HCT116 (cell line): ENCODE results near the gene CADPS2. TPM values are rescaled to one million over a fixed set of nuclear protein-coding genes. Genes with fewer than 3 reads are reported as not detected.

Experiments used
- ATAC-seq: fragments of 200-7000 bp; cut with Tn5 transposase; 2 replicates; pipeline ENCODE4 v1.9.1; 2020; ENCODE audit warnings: mild to moderate bottlenecking, moderate library complexity
- BruUV-seq: library from RNA; stranded (reverse); fragments of 400-500 nt; replicated peaks from 2 replicates; lab custom pipeline; 2021; lab: Mats Ljungman, UMichigan
- CTCF ChIA-PET: fragments of 300-600 bp; sonication (Branson Sonifier 250); formaldehyde crosslinking; loops from one replicate; lab custom pipeline; 2021; ENCODE audit warnings: antibody characterized with exemption; lab: Charles Lee
- POLR2A ChIA-PET: fragments of 300-600, 350-600 bp; sonication (Branson Sonifier 250); formaldehyde crosslinking; loops from one replicate; lab custom pipeline; 2021; ENCODE audit warnings: antibody characterized with exemption; lab: Charles Lee
- RAD21 ChIA-PET, 2 experiments: fragments of 300-600 bp; sonication (Branson Sonifier 250); formaldehyde crosslinking; loops; one replicate each; lab custom pipeline; 2023; ENCODE audit warnings: low total read pairs in 2 of 2; ENCODE audit not compliant: uncharacterized antibody in 2 of 2, unreplicated experiment in 2 of 2, low non-redundant PET in 1 of 2; lab: Charles Lee
- DNase-seq: peaks from one replicate; pipeline ENCODE4 v3.0.0-alpha.2; 2010; ENCODE audit warnings: low read depth, low spot score
- H2AFZ ChIP-seq: fragments of 200-600 bp; shearing (Covaris generic), sonication (generic); 2 replicates; pipeline ENCODE4 v1.6.1; 2017; ENCODE audit warnings: low read depth, mixed run types, mixed read lengths, antibody characterized with exemption, low read length; ENCODE audit not compliant: poor library complexity, severe bottlenecking
- H3K27ac ChIP-seq: 2 replicates; pipeline ENCODE4 v1.5.1; 2012; ENCODE audit warnings: low read depth, low read length
- H3K27me3 ChIP-seq: fragments of 200-600 bp; sonication (generic); 2 replicates; pipeline ENCODE4 v1.6.1; 2016; ENCODE audit warnings: mixed run types, low read length, mixed read lengths; ENCODE audit not compliant: insufficient read depth
- H3K36me3 ChIP-seq, 2 experiments: fragments of 200-500 bp in 1 of 2; fragments of 200-600 bp in 1 of 2; sonication (Bioruptor generic) in 1 of 2; sonication (generic) in 1 of 2; 2 replicates each; pipeline versions ENCODE4 v1.5.1 to v1.6.1; 2014 to 2016; ENCODE audit warnings: low read length in 2 of 2, inconsistent platforms in 1 of 2, mixed read lengths in 1 of 2, mixed run types in 1 of 2; ENCODE audit not compliant: insufficient read depth in 2 of 2, control insufficient read depth in 1 of 2
- H3K4me1 ChIP-seq, 2 experiments: fragments of 200-600 bp in 1 of 2; sonication (generic) in 1 of 2; 2 replicates each; pipeline versions ENCODE4 v1.5.1 to v1.6.1; 2012 to 2017; ENCODE audit warnings: low read length in 2 of 2, inconsistent platforms in 1 of 2, mild to moderate bottlenecking in 1 of 2, mixed read lengths in 1 of 2, mixed run types in 1 of 2, moderate library complexity in 1 of 2; ENCODE audit not compliant: insufficient read depth in 2 of 2, control insufficient read depth in 1 of 2
- H3K4me2 ChIP-seq: fragments of 200-600 bp; sonication (generic); 2 replicates; pipeline ENCODE4 v1.6.1; 2017; ENCODE audit warnings: mixed run types, low read length, mixed read lengths
- H3K4me3 ChIP-seq, 2 experiments: fragments of 200-600 bp in 1 of 2; sonication (generic) in 1 of 2; replicated peaks in 1 of 2; 2 replicates each; pipeline ENCODE4 v1.5.1; 2011 to 2016; ENCODE audit warnings: low read length in 2 of 2, control low read depth in 1 of 2, low read depth in 1 of 2, mild to moderate bottlenecking in 1 of 2, mixed read lengths in 1 of 2, mixed run types in 1 of 2
- H3K79me2 ChIP-seq: fragments of 200-600 bp; sonication (generic); 2 replicates; pipeline ENCODE4 v1.6.1; 2017; ENCODE audit warnings: mild to moderate bottlenecking, mixed run types, low read length, moderate library complexity, mixed read lengths; ENCODE audit not compliant: insufficient read depth
- H3K9ac ChIP-seq: fragments of 200-600 bp; sonication (generic); 2 replicates; pipeline ENCODE4 v1.6.1; 2016; ENCODE audit warnings: low read length, mixed read lengths
- H3K9me2 ChIP-seq: fragments of 200-600 bp; sonication (generic), shearing (Covaris generic); 2 replicates; pipeline ENCODE4 v1.6.1; 2017; ENCODE audit warnings: mixed run types, mild to moderate bottlenecking, moderate library complexity; ENCODE audit not compliant: insufficient read depth
- H3K9me3 ChIP-seq, 2 experiments: fragments of 200-500 bp in 1 of 2; fragments of 200-600 bp in 1 of 2; sonication (Bioruptor generic) in 1 of 2; sonication (generic) in 1 of 2; 2 replicates each; pipeline ENCODE4 v1.6.1; 2014 to 2017; ENCODE audit warnings: low read length in 2 of 2, mixed read lengths in 2 of 2, inconsistent platforms in 1 of 2, low read depth in 1 of 2, mild to moderate bottlenecking in 1 of 2, mixed run types in 1 of 2, moderate library complexity in 1 of 2; ENCODE audit not compliant: control insufficient read depth in 1 of 2, insufficient read depth in 1 of 2
- H4K20me1 ChIP-seq: fragments of 200-600 bp; sonication (generic), shearing (Covaris generic); 2 replicates; pipeline ENCODE4 v1.6.1; 2017; ENCODE audit warnings: mixed run types, mild to moderate bottlenecking, moderate library complexity; ENCODE audit not compliant: insufficient read depth
- CBX3 ChIP-seq: IDR thresholded peaks from 2 replicates; pipeline ENCODE4 v1.6.1; 2012; ENCODE audit warnings: low read depth
- CEBPB ChIP-seq: IDR thresholded peaks from 2 replicates; pipeline ENCODE4 v1.6.1; 2012; ENCODE audit warnings: low read depth
- EGR1 ChIP-seq: IDR thresholded peaks from 2 replicates; pipeline ENCODE4 v1.6.1; 2012; ENCODE audit warnings: low read depth
- ELF1 ChIP-seq: IDR thresholded peaks from 2 replicates; pipeline ENCODE4 v1.6.1; 2012; ENCODE audit warnings: low read depth, borderline replicate concordance
- EZH2phosphoT487 ChIP-seq: fragments of 200-600 bp; IDR thresholded peaks from 2 replicates; pipeline ENCODE4 v1.6.1; 2018; ENCODE audit warnings: antibody characterized with exemption, borderline replicate concordance
- JUND ChIP-seq: IDR thresholded peaks from 2 replicates; pipeline ENCODE4 v1.6.1; 2012
- POLR2AphosphoS5 ChIP-seq: IDR thresholded peaks from 2 replicates; pipeline ENCODE4 v1.6.1; 2011; ENCODE audit warnings: mild to moderate bottlenecking, low read depth, low read length, moderate library complexity
- SIN3A ChIP-seq: IDR thresholded peaks from 2 replicates; pipeline ENCODE4 v1.6.1; 2012; ENCODE audit warnings: low read depth
- SP1 ChIP-seq: IDR thresholded peaks from 2 replicates; pipeline ENCODE4 v1.6.1; 2012; ENCODE audit warnings: low read depth
- SRF ChIP-seq: IDR thresholded peaks from 2 replicates; pipeline ENCODE4 v1.6.1; 2012; ENCODE audit warnings: low read depth
- YY1 ChIP-seq: IDR thresholded peaks from 2 replicates; pipeline ENCODE4 v1.6.1; 2011; ENCODE audit warnings: low read length, low read depth, moderate library complexity, mild to moderate bottlenecking; ENCODE audit not compliant: insufficient replicate concordance; ENCODE audit errors: extremely low read depth
- ZFX ChIP-seq: fragments of 450-650 bp; IDR thresholded peaks from 2 replicates; pipeline ENCODE4 v1.6.1; 2017
- ZNF274 ChIP-seq: fragments of 200-500 bp; sonication (Bioruptor generic); IDR thresholded peaks from 2 replicates; pipeline ENCODE4 v1.6.1; 2014; ENCODE audit warnings: mild to moderate bottlenecking, low read depth, low read length, inconsistent platforms
- intact Hi-C: fragments of 100-400 bp; cut with micrococcal nuclease; formaldehyde crosslinking; loops from 2 replicates; pipeline ENCODE4 v1.10.0; 2022
- total RNA-seq: library from RNA; stranded (reverse); gene quantifications from one replicate; pipeline ENCODE4 v1.2.1, GENCODE V29; 2021; ENCODE audit not compliant: unreplicated experiment
- TF ChIP-seq, protein P1 (sequence below): IDR thresholded peaks from 2 replicates; pipeline ENCODE4 v1.6.1; 2011; ENCODE audit warnings: mild to moderate bottlenecking, low read length, moderate library complexity; ENCODE audit not compliant: insufficient replicate concordance; ENCODE audit errors: extremely low read depth
- TF ChIP-seq, protein P2 (sequence below): IDR thresholded peaks from 2 replicates; pipeline ENCODE4 v1.6.1; 2012
- TF ChIP-seq, protein P3 (sequence below): IDR thresholded peaks from 2 replicates; pipeline ENCODE4 v1.6.1; 2012; ENCODE audit warnings: low read depth
- TF ChIP-seq, protein P4 (sequence below): IDR thresholded peaks from 2 replicates; pipeline ENCODE4 v1.6.1; 2012

The CADPS2 gene
- total RNA-seq, 1 experiment from 2014 or later, result 7.5 TPM

DNA sequence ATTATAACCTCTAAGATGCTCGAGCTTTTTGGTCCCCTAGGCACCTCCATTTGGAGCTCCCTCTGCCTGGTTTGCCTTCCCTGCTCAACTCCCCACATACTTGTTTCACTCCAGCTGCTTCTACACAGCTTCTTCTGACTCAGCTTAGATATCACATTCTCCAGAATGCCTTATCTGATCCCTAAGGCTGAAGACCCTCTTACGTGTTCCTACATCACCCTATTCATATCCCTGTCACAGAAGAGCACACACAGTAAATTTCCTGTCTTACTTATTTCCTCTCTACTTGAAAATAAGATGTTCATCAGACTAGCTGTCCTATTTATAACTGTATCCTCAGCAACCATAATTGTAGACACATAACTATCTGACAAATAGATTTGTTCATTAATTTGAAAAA, 122.2 kb downstream of the CADPS2 start:
- Histone ChIP-seq H3K27me3 (no peaks in the 10 kb centered on the region), H3K27ac (no peak overlapping the region), H3K36me3 (no peaks in the 10 kb centered on the region), H3K9me2 (no peaks in the 10 kb centered on the region), H3K9ac (no peak overlapping the region), H3K4me3 (no peak overlapping the region), H3K79me2 (no peaks in the 10 kb centered on the region), H2AFZ (no peak overlapping the region), H4K20me1 (no peaks in the 10 kb centered on the region), H3K4me2 (no peak overlapping the region), H3K9me3 (no peaks in the 10 kb centered on the region), H3K4me1 (no peaks in the 10 kb centered on the region)
- POLR2A ChIA-PET, result no interaction called here
- no TSS peak for BruUV-seq
- TF ChIP-seq JUND (no peak), EGR1 (no peak), SP1 (no peak), EZH2phosphoT487 (no peak), CEBPB (no peak), SIN3A (no peak), YY1 (no peak), ZNF274 (no peak), SRF (no peak), CBX3 (no peak), ZFX (no peak), ELF1 (no peak), POLR2AphosphoS5 (no peak)
- TF ChIP-seq, protein P1, sequence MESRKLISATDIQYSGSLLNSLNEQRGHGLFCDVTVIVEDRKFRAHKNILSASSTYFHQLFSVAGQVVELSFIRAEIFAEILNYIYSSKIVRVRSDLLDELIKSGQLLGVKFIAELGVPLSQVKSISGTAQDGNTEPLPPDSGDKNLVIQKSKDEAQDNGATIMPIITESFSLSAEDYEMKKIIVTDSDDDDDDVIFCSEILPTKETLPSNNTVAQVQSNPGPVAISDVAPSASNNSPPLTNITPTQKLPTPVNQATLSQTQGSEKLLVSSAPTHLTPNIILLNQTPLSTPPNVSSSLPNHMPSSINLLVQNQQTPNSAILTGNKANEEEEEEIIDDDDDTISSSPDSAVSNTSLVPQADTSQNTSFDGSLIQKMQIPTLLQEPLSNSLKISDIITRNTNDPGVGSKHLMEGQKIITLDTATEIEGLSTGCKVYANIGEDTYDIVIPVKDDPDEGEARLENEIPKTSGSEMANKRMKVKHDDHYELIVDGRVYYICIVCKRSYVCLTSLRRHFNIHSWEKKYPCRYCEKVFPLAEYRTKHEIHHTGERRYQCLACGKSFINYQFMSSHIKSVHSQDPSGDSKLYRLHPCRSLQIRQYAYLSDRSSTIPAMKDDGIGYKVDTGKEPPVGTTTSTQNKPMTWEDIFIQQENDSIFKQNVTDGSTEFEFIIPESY, result no peak
- TF ChIP-seq, protein P2, sequence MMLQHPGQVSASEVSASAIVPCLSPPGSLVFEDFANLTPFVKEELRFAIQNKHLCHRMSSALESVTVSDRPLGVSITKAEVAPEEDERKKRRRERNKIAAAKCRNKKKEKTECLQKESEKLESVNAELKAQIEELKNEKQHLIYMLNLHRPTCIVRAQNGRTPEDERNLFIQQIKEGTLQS, result no peak
- TF ChIP-seq, protein P3, sequence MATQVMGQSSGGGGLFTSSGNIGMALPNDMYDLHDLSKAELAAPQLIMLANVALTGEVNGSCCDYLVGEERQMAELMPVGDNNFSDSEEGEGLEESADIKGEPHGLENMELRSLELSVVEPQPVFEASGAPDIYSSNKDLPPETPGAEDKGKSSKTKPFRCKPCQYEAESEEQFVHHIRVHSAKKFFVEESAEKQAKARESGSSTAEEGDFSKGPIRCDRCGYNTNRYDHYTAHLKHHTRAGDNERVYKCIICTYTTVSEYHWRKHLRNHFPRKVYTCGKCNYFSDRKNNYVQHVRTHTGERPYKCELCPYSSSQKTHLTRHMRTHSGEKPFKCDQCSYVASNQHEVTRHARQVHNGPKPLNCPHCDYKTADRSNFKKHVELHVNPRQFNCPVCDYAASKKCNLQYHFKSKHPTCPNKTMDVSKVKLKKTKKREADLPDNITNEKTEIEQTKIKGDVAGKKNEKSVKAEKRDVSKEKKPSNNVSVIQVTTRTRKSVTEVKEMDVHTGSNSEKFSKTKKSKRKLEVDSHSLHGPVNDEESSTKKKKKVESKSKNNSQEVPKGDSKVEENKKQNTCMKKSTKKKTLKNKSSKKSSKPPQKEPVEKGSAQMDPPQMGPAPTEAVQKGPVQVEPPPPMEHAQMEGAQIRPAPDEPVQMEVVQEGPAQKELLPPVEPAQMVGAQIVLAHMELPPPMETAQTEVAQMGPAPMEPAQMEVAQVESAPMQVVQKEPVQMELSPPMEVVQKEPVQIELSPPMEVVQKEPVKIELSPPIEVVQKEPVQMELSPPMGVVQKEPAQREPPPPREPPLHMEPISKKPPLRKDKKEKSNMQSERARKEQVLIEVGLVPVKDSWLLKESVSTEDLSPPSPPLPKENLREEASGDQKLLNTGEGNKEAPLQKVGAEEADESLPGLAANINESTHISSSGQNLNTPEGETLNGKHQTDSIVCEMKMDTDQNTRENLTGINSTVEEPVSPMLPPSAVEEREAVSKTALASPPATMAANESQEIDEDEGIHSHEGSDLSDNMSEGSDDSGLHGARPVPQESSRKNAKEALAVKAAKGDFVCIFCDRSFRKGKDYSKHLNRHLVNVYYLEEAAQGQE, result no peak
- TF ChIP-seq, protein P4, sequence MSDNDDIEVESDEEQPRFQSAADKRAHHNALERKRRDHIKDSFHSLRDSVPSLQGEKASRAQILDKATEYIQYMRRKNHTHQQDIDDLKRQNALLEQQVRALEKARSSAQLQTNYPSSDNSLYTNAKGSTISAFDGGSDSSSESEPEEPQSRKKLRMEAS, result no peak
- CTCF ChIA-PET, result no interaction called here
- ATAC-seq (no peak), DNase-seq (no peak)
- intact Hi-C loops, result no loop called here
- RAD21 ChIA-PET, result no interaction called here
